ENCODE results near the gene SPHK1.

SPHK1 gene

GRCh38 chr17:76367642-76368041, 16.8 kb upstream of the SPHK1 start:
- no peaks in the 10 kb centered on the region for H3K27me3 ChIP-seq (ENCODE audit: insufficient read depth, low read length, poor library complexity, severe bottlenecking)
- no peaks in the 10 kb centered on the region for H4K20me1 ChIP-seq (ENCODE audit: insufficient read depth, low read length, poor library complexity, severe bottlenecking)
- H3K4me1 ChIP-seq (ENCODE audit: insufficient read depth, low read length, poor library complexity, severe bottlenecking): no peaks in the 10 kb centered on the region
- no peak for TF ChIP-seq CTCF (conservative IDR thresholded peaks at IDR 0.05; ENCODE audit: low read length)
- no peaks in the 10 kb centered on the region for H3K79me2 ChIP-seq (ENCODE audit: insufficient read depth, low read length)
- no peaks in the 10 kb centered on the region for H3F3A ChIP-seq (ENCODE audit: low read depth)
- H3K9me3 ChIP-seq (ENCODE audit: insufficient read depth, low read depth, low read length): no peaks in the 10 kb centered on the region
- no peak overlapping the region for H2AFZ ChIP-seq (ENCODE audit: low read length)
- no peaks in the 10 kb centered on the region for H3K36me3 ChIP-seq (ENCODE audit: insufficient read depth, low read length)
- no peak overlapping the region for H3K9ac ChIP-seq (ENCODE audit: low read depth, low read length, poor library complexity, severe bottlenecking)
- no peak overlapping the region for H3K4me2 ChIP-seq (ENCODE audit: low read depth, low read length, poor library complexity, severe bottlenecking)
- H3K9me2 ChIP-seq (replicated peaks; ENCODE audit: low read depth, low read length): no peaks in the 10 kb centered on the region
- no peak overlapping the region for H3K4me3 ChIP-seq (ENCODE audit: low read length, poor library complexity, severe bottlenecking)

GRCh38 chr17:76368545-76368944, 15.9 kb upstream of the SPHK1 start:
- Histone ChIP-seq H3K36me3 (ENCODE audit: insufficient read depth, low read length) (no peaks in the 10 kb centered on the region), H3F3A (ENCODE audit: low read depth) (no peaks in the 10 kb centered on the region), H2AFZ (ENCODE audit: low read length) (no peak overlapping the region), H3K9me2 (replicated peaks; ENCODE audit: low read depth, low read length) (no peaks in the 10 kb centered on the region), H3K9ac (ENCODE audit: low read depth, low read length, poor library complexity, severe bottlenecking) (peak overlapping the region; percentile 28), H3K79me2 (ENCODE audit: insufficient read depth, low read length) (no peaks in the 10 kb centered on the region), H4K20me1 (ENCODE audit: insufficient read depth, low read length, poor library complexity, severe bottlenecking) (no peaks in the 10 kb centered on the region), H3K4me2 (ENCODE audit: low read depth, low read length, poor library complexity, severe bottlenecking) (no peak overlapping the region), H3K9me3 (ENCODE audit: insufficient read depth, low read depth, low read length) (no peaks in the 10 kb centered on the region), H3K4me3 (ENCODE audit: low read length, poor library complexity, severe bottlenecking) (peak overlapping the region; percentile 33), H3K4me1 (ENCODE audit: insufficient read depth, low read length, poor library complexity, severe bottlenecking) (no peaks in the 10 kb centered on the region), H3K27me3 (ENCODE audit: insufficient read depth, low read length, poor library complexity, severe bottlenecking) (no peaks in the 10 kb centered on the region)
- TF ChIP-seq EZH2phosphoT487 (IDR thresholded peaks at IDR 0.05; ENCODE audit: borderline replicate concordance): no peak

GRCh38 chr17:76369379-76369778, 15.0 kb upstream of the SPHK1 start:
- no peak overlapping the region for H3K4me2 ChIP-seq (ENCODE audit: low read depth, low read length, poor library complexity, severe bottlenecking)
- H3K9ac ChIP-seq (ENCODE audit: low read depth, low read length, poor library complexity, severe bottlenecking): peak overlapping the region; percentile 28
- H4K20me1 ChIP-seq (ENCODE audit: insufficient read depth, low read length, poor library complexity, severe bottlenecking): no peaks in the 10 kb centered on the region
- TF ChIP-seq CTCF (conservative IDR thresholded peaks at IDR 0.05; ENCODE audit: low read length): no peak
- no peak for TF ChIP-seq EZH2phosphoT487 (IDR thresholded peaks at IDR 0.05; ENCODE audit: borderline replicate concordance)
- H3K4me1 ChIP-seq (ENCODE audit: insufficient read depth, low read length, poor library complexity, severe bottlenecking): no peaks in the 10 kb centered on the region
- no peaks in the 10 kb centered on the region for H3K27me3 ChIP-seq (ENCODE audit: insufficient read depth, low read length, poor library complexity, severe bottlenecking)
- H3F3A ChIP-seq (ENCODE audit: low read depth): no peaks in the 10 kb centered on the region
- no peaks in the 10 kb centered on the region for H3K79me2 ChIP-seq (ENCODE audit: insufficient read depth, low read length)
- H3K36me3 ChIP-seq (ENCODE audit: insufficient read depth, low read length): no peaks in the 10 kb centered on the region
- H3K9me2 ChIP-seq (replicated peaks; ENCODE audit: low read depth, low read length): no peaks in the 10 kb centered on the region
- H2AFZ ChIP-seq (ENCODE audit: low read length): no peak overlapping the region
- no peak overlapping the region for H3K4me3 ChIP-seq (ENCODE audit: low read length, poor library complexity, severe bottlenecking)
- no peaks in the 10 kb centered on the region for H3K9me3 ChIP-seq (ENCODE audit: insufficient read depth, low read depth, low read length)

GRCh38 chr17:76369804-76370203, 14.6 kb upstream of the SPHK1 start:
- no peaks in the 10 kb centered on the region for H3K4me1 ChIP-seq (ENCODE audit: insufficient read depth, low read length, poor library complexity, severe bottlenecking)
- no peaks in the 10 kb centered on the region for H3F3A ChIP-seq (ENCODE audit: low read depth)
- no peaks in the 10 kb centered on the region for H3K27me3 ChIP-seq (ENCODE audit: insufficient read depth, low read length, poor library complexity, severe bottlenecking)
- H3K9ac ChIP-seq (ENCODE audit: low read depth, low read length, poor library complexity, severe bottlenecking): no peak overlapping the region
- no peaks in the 10 kb centered on the region for H3K36me3 ChIP-seq (ENCODE audit: insufficient read depth, low read length)
- H3K9me2 ChIP-seq (replicated peaks; ENCODE audit: low read depth, low read length): no peaks in the 10 kb centered on the region
- no peak overlapping the region for H3K4me3 ChIP-seq (ENCODE audit: low read length, poor library complexity, severe bottlenecking)
- H3K4me2 ChIP-seq (ENCODE audit: low read depth, low read length, poor library complexity, severe bottlenecking): no peak overlapping the region
- no peak for TF ChIP-seq EZH2phosphoT487 (IDR thresholded peaks at IDR 0.05; ENCODE audit: borderline replicate concordance)
- no peak for TF ChIP-seq CTCF (conservative IDR thresholded peaks at IDR 0.05; ENCODE audit: low read length)
- no peaks in the 10 kb centered on the region for H4K20me1 ChIP-seq (ENCODE audit: insufficient read depth, low read length, poor library complexity, severe bottlenecking)
- no peak overlapping the region for H2AFZ ChIP-seq (ENCODE audit: low read length)
- no peaks in the 10 kb centered on the region for H3K79me2 ChIP-seq (ENCODE audit: insufficient read depth, low read length)
- no peaks in the 10 kb centered on the region for H3K9me3 ChIP-seq (ENCODE audit: insufficient read depth, low read depth, low read length)
